Fibroblast of skin of right biceps (primary cell): ENCODE data around the gene MYG1.
A peak's percentile ranks its signal among the peaks of the same experiment; 100 is the strongest.
"Not testable (repeated sequence)": the region's sequence is repeated elsewhere in the genome, so short reads cannot be mapped to it uniquely, and the experiment has no call there.

Source experiments
- DNase-seq: peaks from one replicate; pipeline ENCODE4 v3.0.0-alpha.2; 2013

The MYG1 gene

GRCh38 chr12:53328043-53328435 is 28.5 kb downstream of the MYG1 start:
- DNase-seq, result no peak

GRCh38 chr12:53330671-53331070 is 31.2 kb downstream of the MYG1 start:
- peak; percentile 14 for DNase-seq

- DNase-seq, result not testable (repeated sequence)
These were observed 32.8 kb downstream of the MYG1 start for GRCh38 chr12:53332339-53332738.

GRCh38 chr12:53332744-53333143 is 33.2 kb downstream of the MYG1 start:
- DNase-seq, result no peak

- no peak for DNase-seq
These were observed 33.8 kb downstream of the MYG1 start for GRCh38 chr12:53333289-53333688.

GRCh38 chr12:53333845-53334244 is 34.4 kb downstream of the MYG1 start:
- DNase-seq, result no peak

- no peak for DNase-seq
These were observed 35.3 kb downstream of the MYG1 start for GRCh38 chr12:53334822-53335221.

- peak; percentile 49 for DNase-seq
These were observed 36.7 kb downstream of the MYG1 start, which contains the start of gene SP7 for GRCh38 chr12:53336181-53336681. SP7 (minus strand) TSS chr12:53336354; CDS start chr12:53335646, 708 bp downstream.

GRCh38 chr12:53338017-53338416 is 38.5 kb downstream of the MYG1 start:
- no peak for DNase-seq

- DNase-seq, result peak; percentile 20
These were observed 39.4 kb downstream of the MYG1 start for GRCh38 chr12:53338916-53339315.

GRCh38 chr12:53340398-53340797 is 40.9 kb downstream of the MYG1 start:
- no peak for DNase-seq

- no peak for DNase-seq
These were observed 44.0 kb downstream of the MYG1 start for GRCh38 chr12:53343449-53343848.

- DNase-seq, result no peak
These were observed 44.5 kb downstream of the MYG1 start for GRCh38 chr12:53343969-53344368.

GRCh38 chr12:53344487-53344823 is 45.0 kb downstream of the MYG1 start:
- no peak for DNase-seq

GRCh38 chr12:53344824-53345485 is 45.5 kb downstream of the MYG1 start:
- peak; percentile 82 for DNase-seq

- peak; percentile 92 for DNase-seq
These were observed 46.1 kb downstream of the MYG1 start for GRCh38 chr12:53345486-53346188.

GRCh38 chr12:53346491-53346890 is 47.0 kb downstream of the MYG1 start:
- no peak for DNase-seq

- DNase-seq, result no peak
These were observed 48.4 kb downstream of the MYG1 start for GRCh38 chr12:53347905-53348304.

GRCh38 chr12:53352331-53353256 is 53.1 kb downstream of the MYG1 start:
- DNase-seq, result peak; percentile 82

GRCh38 chr12:53353257-53353655 is 53.8 kb downstream of the MYG1 start:
- no peak for DNase-seq

GRCh38 chr12:53355121-53355520 is 55.6 kb downstream of the MYG1 start:
- no peak for DNase-seq
